A673 (cell line): ENCODE measurements around the gene SORBS2.

Source experiments
- EZH2 ChIP-seq: fragments of 200-600 bp; sonication (generic); IDR thresholded peaks from 2 replicates; pipeline ENCODE4 v1.6.1; 2017; ENCODE audit warnings: borderline replicate concordance, low read depth, mild to moderate bottlenecking, mixed read lengths, antibody characterized with exemption, low read length; ENCODE audit not compliant: poor library complexity, severe bottlenecking
- TF ChIP-seq, protein P1 (sequence below): fragments of 300-800, 200-600 bp; sonication (generic); conservative IDR thresholded peaks from 2 replicates; pipeline ENCODE4 v1.5.1; 2017; ENCODE audit warnings: low read depth, mild to moderate bottlenecking, antibody characterized with exemption, low read length, moderate library complexity, mixed read lengths

DNA sequence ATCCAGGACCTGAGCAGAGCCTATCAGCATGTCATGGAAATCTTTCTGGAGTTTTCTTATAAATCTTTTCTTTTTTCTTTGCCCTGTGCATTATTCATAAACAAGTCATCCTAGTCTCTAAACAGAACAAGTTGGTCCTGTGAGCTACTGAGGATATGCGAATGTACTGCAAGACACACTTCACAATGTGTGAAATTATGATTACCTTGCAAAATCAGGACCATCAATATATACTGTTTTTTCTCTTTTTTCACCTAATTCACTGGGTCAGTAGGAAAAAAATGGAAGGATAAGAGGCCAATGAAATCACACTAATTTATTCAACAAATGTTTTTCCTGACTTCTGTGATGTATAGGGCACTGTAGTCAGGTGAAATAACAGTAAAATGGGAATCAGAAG is 14.4 kb upstream of the SORBS2 start:
- TF ChIP-seq EZH2: no peak
- TF ChIP-seq, protein P1, sequence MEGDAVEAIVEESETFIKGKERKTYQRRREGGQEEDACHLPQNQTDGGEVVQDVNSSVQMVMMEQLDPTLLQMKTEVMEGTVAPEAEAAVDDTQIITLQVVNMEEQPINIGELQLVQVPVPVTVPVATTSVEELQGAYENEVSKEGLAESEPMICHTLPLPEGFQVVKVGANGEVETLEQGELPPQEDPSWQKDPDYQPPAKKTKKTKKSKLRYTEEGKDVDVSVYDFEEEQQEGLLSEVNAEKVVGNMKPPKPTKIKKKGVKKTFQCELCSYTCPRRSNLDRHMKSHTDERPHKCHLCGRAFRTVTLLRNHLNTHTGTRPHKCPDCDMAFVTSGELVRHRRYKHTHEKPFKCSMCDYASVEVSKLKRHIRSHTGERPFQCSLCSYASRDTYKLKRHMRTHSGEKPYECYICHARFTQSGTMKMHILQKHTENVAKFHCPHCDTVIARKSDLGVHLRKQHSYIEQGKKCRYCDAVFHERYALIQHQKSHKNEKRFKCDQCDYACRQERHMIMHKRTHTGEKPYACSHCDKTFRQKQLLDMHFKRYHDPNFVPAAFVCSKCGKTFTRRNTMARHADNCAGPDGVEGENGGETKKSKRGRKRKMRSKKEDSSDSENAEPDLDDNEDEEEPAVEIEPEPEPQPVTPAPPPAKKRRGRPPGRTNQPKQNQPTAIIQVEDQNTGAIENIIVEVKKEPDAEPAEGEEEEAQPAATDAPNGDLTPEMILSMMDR: no peak
